Endothelial cell of umbilical vein (primary cell): ENCODE data around the gene GBF1. TPM values are rescaled to one million over a fixed set of nuclear protein-coding genes. Genes with fewer than 3 reads are reported as not detected.

Source experiments
- BruUV-seq: library from RNA; stranded (reverse); fragments of 400-500 nt; replicated peaks from 2 replicates; lab custom pipeline; 2021; lab: Mats Ljungman, UMichigan
- CTCF ChIA-PET: fragments of 300-600, 350-600 bp; sonication (Branson Sonifier 250); formaldehyde crosslinking; loops from one replicate; lab custom pipeline; 2021; ENCODE audit warnings: antibody characterized with exemption, inconsistent platforms; lab: Charles Lee
- POLR2A ChIA-PET: fragments of 300-600, 350-600 bp; sonication (Branson Sonifier 250); formaldehyde crosslinking; loops from one replicate; lab custom pipeline; 2021; ENCODE audit warnings: antibody characterized with exemption, inconsistent platforms; lab: Charles Lee
- DNase-seq: peaks from one replicate; pipeline ENCODE4 v3.0.0-alpha.2; 2011; ENCODE audit warnings: low read depth, low spot score
- FAIRE-seq: peaks from 2 replicates; lab custom pipeline; 2011; peaks lifted over from hg19 to GRCh38; lab: Jason Lieb, UNC
- H2AFZ ChIP-seq: 2 replicates; pipeline ENCODE4 v1.6.0; 2012; ENCODE audit warnings: low read depth, low read length, control low read depth, inconsistent platforms
- H3K27ac ChIP-seq: 2 replicates; pipeline ENCODE4 v1.5.1; 2011; ENCODE audit warnings: low read depth, mild to moderate bottlenecking, control low read depth, low read length, moderate library complexity; ENCODE audit not compliant: insufficient read depth
- H3K27me3 ChIP-seq, 2 experiments: 2 replicates each; pipeline versions ENCODE4 v1.6.0 to v1.6.1; 2011; ENCODE audit warnings: low read length in 2 of 2, mixed read lengths in 1 of 2; ENCODE audit not compliant: control insufficient read depth in 2 of 2, insufficient read depth in 2 of 2
- H3K36me3 ChIP-seq, 2 experiments: 2 replicates in 1 of 2; 3 replicates in 1 of 2; pipeline ENCODE4 v1.5.1; 2011; ENCODE audit warnings: low read length in 2 of 2, mild to moderate bottlenecking in 1 of 2, moderate library complexity in 1 of 2; ENCODE audit not compliant: control insufficient read depth in 2 of 2, insufficient read depth in 2 of 2; ENCODE audit errors: extremely low read depth in 1 of 2
- H3K4me1 ChIP-seq: 3 replicates; pipeline ENCODE4 v1.5.1; 2011; ENCODE audit warnings: mild to moderate bottlenecking, low read length; ENCODE audit not compliant: control insufficient read depth, insufficient read depth; ENCODE audit errors: extremely low read depth
- H3K4me2 ChIP-seq: 2 replicates; pipeline ENCODE4 v1.6.1; 2011; ENCODE audit warnings: low read length, control low read depth, mixed read lengths; ENCODE audit not compliant: insufficient read depth
- H3K4me3 ChIP-seq, 3 experiments: fragments of 200-600 bp in 1 of 3; sonication (generic), shearing (Covaris generic) in 1 of 3; replicated peaks in 1 of 3; 2 replicates each; pipeline ENCODE4 v1.5.1; 2011 to 2016; ENCODE audit warnings: control low read depth in 3 of 3, low read length in 3 of 3, mild to moderate bottlenecking in 2 of 3, inconsistent platforms in 1 of 3, low read depth in 1 of 3, moderate library complexity in 1 of 3; ENCODE audit not compliant: insufficient read depth in 1 of 3
- H3K79me2 ChIP-seq: 2 replicates; pipeline ENCODE4 v1.6.0; 2012; ENCODE audit warnings: low read length, inconsistent platforms; ENCODE audit not compliant: control insufficient read depth, insufficient read depth
- H3K9ac ChIP-seq: replicated peaks from 2 replicates; pipeline ENCODE3; 2011; ENCODE audit warnings: low read length, control low read depth; ENCODE audit not compliant: insufficient read depth; ENCODE audit errors: extremely low read depth
- H3K9me1 ChIP-seq: replicated peaks from 3 replicates; pipeline ENCODE4 v1.6.0; 2011; ENCODE audit warnings: mild to moderate bottlenecking, low read length; ENCODE audit not compliant: control insufficient read depth, insufficient read depth; ENCODE audit errors: extremely low read depth
- H3K9me3 ChIP-seq: replicated peaks from 2 replicates; pipeline ENCODE4 v1.5.1; 2012; ENCODE audit warnings: low read length, inconsistent platforms; ENCODE audit not compliant: control insufficient read depth, insufficient read depth
- H4K20me1 ChIP-seq: replicated peaks from 2 replicates; pipeline ENCODE3; 2011; ENCODE audit warnings: mild to moderate bottlenecking, low read length; ENCODE audit not compliant: control insufficient read depth, insufficient read depth; ENCODE audit errors: extremely low read depth
- CTCF ChIP-seq, 2 donors: IDR thresholded peaks; 1 replicate in 1 of 2; 2 replicates in 1 of 2; pipeline ENCODE4 v1.5.1; 2011; ENCODE audit warnings: low read length in 2 of 2, mild to moderate bottlenecking in 2 of 2, moderate library complexity in 2 of 2, control low read depth in 1 of 2, inconsistent platforms in 1 of 2, low read depth in 1 of 2; ENCODE audit not compliant: insufficient read depth in 1 of 2; ENCODE audit errors: extremely low read depth in 1 of 2
- EZH2 ChIP-seq: IDR thresholded peaks from 2 replicates; pipeline ENCODE4 v1.6.1; 2012; ENCODE audit warnings: borderline replicate concordance, low read depth, mild to moderate bottlenecking, moderate library complexity, low read length, inconsistent platforms; ENCODE audit not compliant: severe bottlenecking
- FOS ChIP-seq: IDR thresholded peaks from 2 replicates; pipeline ENCODE4 v1.6.1; 2011; ENCODE audit warnings: mild to moderate bottlenecking, low read length, moderate library complexity, borderline replicate concordance; ENCODE audit not compliant: insufficient read depth
- GATA2 ChIP-seq: IDR thresholded peaks from 2 replicates; pipeline ENCODE4 v1.7.0; 2011; ENCODE audit warnings: low read depth, mild to moderate bottlenecking, moderate library complexity, mixed read lengths, low read length; ENCODE audit not compliant: insufficient read length, insufficient read depth
- JUN ChIP-seq: IDR thresholded peaks from 2 replicates; pipeline ENCODE4 v1.6.1; 2011; ENCODE audit warnings: borderline replicate concordance, low read depth; ENCODE audit not compliant: insufficient read length, insufficient read depth
- MAX ChIP-seq: IDR thresholded peaks from 2 replicates; pipeline ENCODE4 v1.6.1; 2011; ENCODE audit not compliant: insufficient read depth, insufficient read length
- MYC ChIP-seq: IDR thresholded peaks from one replicate; pipeline ENCODE4 v1.6.1; 2011; ENCODE audit warnings: mild to moderate bottlenecking, low read depth, low read length
- POLR2A ChIP-seq: IDR thresholded peaks from 2 replicates; pipeline ENCODE4 v1.6.1; 2012; ENCODE audit warnings: low read depth, mild to moderate bottlenecking, control low read depth, low read length
- POLR2AphosphoS5 ChIP-seq: IDR thresholded peaks from 2 replicates; pipeline ENCODE4 v1.6.1; 2012; ENCODE audit warnings: low read depth, mild to moderate bottlenecking, control low read depth, low read length, moderate library complexity; ENCODE audit not compliant: insufficient read depth
- dilution Hi-C: fragments of 300-500 bp; cut with MboI; formaldehyde crosslinking; loops from one replicate; pipeline ENCODE4 v1.15.0; 2019; ENCODE audit warnings: low sequenced_read_pairs; ENCODE audit not compliant: extremely low pct_ligation_motif_present
- intact Hi-C: fragments of 100-400 bp; cut with micrococcal nuclease; formaldehyde crosslinking; loops from one replicate; pipeline ENCODE4 v1.10.0; 2022
- polyA plus RNA-seq, 4 experiments: library from polyadenylated mRNA; depleted of rRNA in 3 of 4; stranded (reverse) in 3 of 4; unstranded in 1 of 4; fragments of >200 nt; gene quantifications; 2 replicates each; pipeline versions ENCODE4 v1.2.1 to v1.2.3, GENCODE V29; 2011 to 2012; ENCODE audit warnings: missing spikeins in 1 of 4
- total RNA-seq: library from RNA; stranded (reverse); gene quantifications from 2 replicates; pipeline ENCODE4 v1.2.3, GENCODE V29; 2021

GBF1 gene
- total and polyA plus RNA-seq, 2 donors (not counting 3 experiments of a cell fraction or from before 2014, with no cell fraction given) = 26.0 to 49.7 TPM

GRCh38 chr10:102414749-102415148 is 169.4 kb downstream of the GBF1 start:
- TF ChIP-seq EZH2 (no peak), JUN (no peak), CTCF (IDR thresholded peaks at IDR 0.05; ENCODE audit: extremely low read depth in 1 of 2, insufficient read depth in 1 of 2, low read depth in 1 of 2, low read length in 2 of 2) (no peak), MAX (no peak), POLR2A (no peak), POLR2AphosphoS5 (no peak), GATA2 (no peak), FOS (no peak), MYC (no peak)
- H2AFZ ChIP-seq = no peak overlapping the region
- H3K79me2 ChIP-seq = no peaks in the 10 kb centered on the region
- H3K27me3 ChIP-seq = peaks cover 25 to 41% of the 10 kb centered on the region in 2 experiments
- peaks cover 2% of the 10 kb centered on the region for H3K4me1 ChIP-seq
- H3K9me3 ChIP-seq = no peaks in the 10 kb centered on the region
- DNase-seq (no peak), FAIRE-seq (no peak)
- dilution Hi-C loops = no loop called here
- no peak overlapping the region for H3K27ac ChIP-seq
- no peak overlapping the region for H3K4me2 ChIP-seq
- POLR2A ChIA-PET = no interaction called here
- H3K36me3 ChIP-seq = no peaks in the 10 kb centered on the region
- CTCF ChIA-PET = interaction anchor here (0.7 to 1.4 kb wide), 3 partner anchors 11 to 16 kb away, joined by 3 read pairs; no protein-coding TSS in a partner anchor
- no TSS peak for BruUV-seq
- H3K9ac ChIP-seq = no peak overlapping the region
- intact Hi-C loops = no loop called here
- H3K4me3 ChIP-seq = no peak overlapping the region
- no peaks in the 10 kb centered on the region for H4K20me1 ChIP-seq
- H3K9me1 ChIP-seq = no peaks in the 10 kb centered on the region
